Chondrocyte (in vitro differentiated cells): ENCODE data around the gene ACOT6. TPM values are rescaled to one million over a fixed set of nuclear protein-coding genes. Genes with fewer than 3 reads are reported as not detected.
"Not testable (repeated sequence)": the region's sequence is repeated elsewhere in the genome, so short reads cannot be mapped to it uniquely, and the experiment has no call there.

ENCODE experiments used
- DNase-seq: peaks from one replicate; pipeline ENCODE4 v3.0.0; 2021; ENCODE audit warnings: mixed read lengths, low spot score
- H3K27ac Mint-ChIP-seq: one replicate; pipeline ENCODE4 v1.8.0; 2021; ENCODE audit warnings: mild to moderate bottlenecking, moderate library complexity, mixed read lengths; ENCODE audit not compliant: unreplicated experiment
- H3K27me3 Mint-ChIP-seq: 2 replicates; pipeline ENCODE4 v1.8.0; 2021; ENCODE audit warnings: low read depth, mixed read lengths
- H3K36me3 Mint-ChIP-seq: 2 replicates; pipeline ENCODE4 v1.8.0; 2021; ENCODE audit warnings: low read depth, mixed read lengths
- H3K4me1 Mint-ChIP-seq: 2 replicates; pipeline ENCODE4 v1.8.0; 2021; ENCODE audit warnings: low read depth, mild to moderate bottlenecking, mixed read lengths
- H3K4me3 Mint-ChIP-seq: one replicate; pipeline ENCODE4 v1.8.0; 2021; ENCODE audit warnings: mild to moderate bottlenecking, moderate library complexity, mixed read lengths; ENCODE audit not compliant: unreplicated experiment
- H3K9me3 Mint-ChIP-seq: 2 replicates; pipeline ENCODE4 v1.8.0; 2021; ENCODE audit warnings: low read depth, mixed read lengths
- CTCF ChIP-seq: fragments of 200-600 bp; sonication (generic); IDR thresholded peaks from 2 replicates; pipeline ENCODE4 v1.5.0; 2021; ENCODE audit warnings: antibody characterized with exemption, mild to moderate bottlenecking, moderate library complexity
- total RNA-seq: library from RNA; stranded (reverse); gene quantifications from 3 replicates; pipeline ENCODE4 v1.2.1, GENCODE V29; 2021

ACOT6 gene
- total RNA-seq, 1 donor from 2014 or later, result not detected

GRCh38 chr14:73588695-73589094, 23.6 kb upstream of the ACOT6 start:
- Mint-ChIP-seq H3K27ac (no peak overlapping the region), H3K9me3 (no peaks in the 10 kb centered on the region), H3K4me1 (peaks cover 4% of the 10 kb centered on the region), H3K27me3 (no peaks in the 10 kb centered on the region), H3K36me3 (no peaks in the 10 kb centered on the region), H3K4me3 (no peak overlapping the region)
- no peak for DNase-seq
- TF ChIP-seq CTCF, result no peak

GRCh38 chr14:73589116-73589515, 23.2 kb upstream of the ACOT6 start:
- DNase-seq, result no peak
- TF ChIP-seq CTCF, result no peak
- Mint-ChIP-seq H3K4me1 (peaks cover 4% of the 10 kb centered on the region), H3K36me3 (no peaks in the 10 kb centered on the region), H3K27ac (no peak overlapping the region), H3K27me3 (no peaks in the 10 kb centered on the region), H3K9me3 (no peaks in the 10 kb centered on the region), H3K4me3 (no peak overlapping the region)

- H3K27me3 Mint-ChIP-seq, DNase-seq, H3K27ac Mint-ChIP-seq, H3K36me3 Mint-ChIP-seq, H3K9me3 Mint-ChIP-seq, H3K4me3 Mint-ChIP-seq, H3K4me1 Mint-ChIP-seq: not testable (repeated sequence)
Observed at GRCh38 chr14:73590673-73591004, 21.7 kb upstream of the ACOT6 start.

GRCh38 chr14:73591690-73592449, 20.4 kb upstream of the ACOT6 start, which contains the start of gene ACOT4:
TSS of gene ACOT4 (plus strand) at chr14:73591873. CDS start at chr14:73591960, 87 bp downstream.
- H3K27me3 Mint-ChIP-seq, result no peaks in the 10 kb centered on the region
- no peaks in the 10 kb centered on the region for H3K36me3 Mint-ChIP-seq
- H3K27ac Mint-ChIP-seq, result no peak within 1 kb of the TSS
- H3K9me3 Mint-ChIP-seq, result no peaks in the 10 kb centered on the region
- DNase-seq, result no peak
- peak; percentile 38 for TF ChIP-seq CTCF
- H3K4me3 Mint-ChIP-seq, result peak within 1 kb of the TSS; percentile 67
- peaks cover 4% of the 10 kb centered on the region for H3K4me1 Mint-ChIP-seq

- H3K36me3 Mint-ChIP-seq, result no peaks in the 10 kb centered on the region
- TF ChIP-seq CTCF, result no peak
- no peak for DNase-seq
- no peak overlapping the region for H3K27ac Mint-ChIP-seq
- no peak overlapping the region for H3K4me3 Mint-ChIP-seq
- H3K9me3 Mint-ChIP-seq, result no peaks in the 10 kb centered on the region
- H3K4me1 Mint-ChIP-seq, result peaks cover 4% of the 10 kb centered on the region
- no peaks in the 10 kb centered on the region for H3K27me3 Mint-ChIP-seq
Observed at GRCh38 chr14:73594491-73594890, 17.8 kb upstream of the ACOT6 start.

GRCh38 chr14:73599499-73599898, 12.8 kb upstream of the ACOT6 start:
- H3K36me3 Mint-ChIP-seq, result no peaks in the 10 kb centered on the region
- no peak overlapping the region for H3K27ac Mint-ChIP-seq
- no peaks in the 10 kb centered on the region for H3K9me3 Mint-ChIP-seq
- TF ChIP-seq CTCF, result no peak
- no peak for DNase-seq
- H3K4me1 Mint-ChIP-seq, result no peaks in the 10 kb centered on the region
- no peak overlapping the region for H3K4me3 Mint-ChIP-seq
- no peaks in the 10 kb centered on the region for H3K27me3 Mint-ChIP-seq
